GM18909 (cell line): ENCODE results near the gene BTD.
"Not testable (repeated sequence)": the region's sequence is repeated elsewhere in the genome, so short reads cannot be mapped to it uniquely, and the experiment has no call there.

Experiments
- ATAC-seq: cut with Tn5 transposase; IDR thresholded peaks from one replicate; pipeline ENCODE4 v1.9.1; 2021; ENCODE audit warnings: mild to moderate bottlenecking; ENCODE audit not compliant: unreplicated experiment, poor library complexity

BTD gene

GRCh38 chr3:15601046-15601398, 523 bp upstream of the BTD start:
- ATAC-seq: peak; percentile 6

GRCh38 chr3:15602146-15602536, 596 bp downstream of the BTD start:
- ATAC-seq: peak; percentile 21

GRCh38 chr3:15602816-15603215, 1.3 kb downstream of the BTD start:
- not testable (repeated sequence) for ATAC-seq

- not testable (repeated sequence) for ATAC-seq
Measured at GRCh38 chr3:15604584-15604983, 3.0 kb downstream of the BTD start.

- no peak for ATAC-seq
Measured at GRCh38 chr3:15606434-15606891, 4.9 kb downstream of the BTD start.

- ATAC-seq: no peak
Measured at GRCh38 chr3:15610082-15610759, 8.7 kb downstream of the BTD start.

GRCh38 chr3:15611018-15611417, 9.5 kb downstream of the BTD start:
- no peak for ATAC-seq

GRCh38 chr3:15612001-15612400, 10.5 kb downstream of the BTD start:
- no peak for ATAC-seq

- no peak for ATAC-seq
Measured at GRCh38 chr3:15614958-15615357, 13.4 kb downstream of the BTD start.

GRCh38 chr3:15616053-15616452, 14.5 kb downstream of the BTD start:
- no peak for ATAC-seq

- not testable (repeated sequence) for ATAC-seq
Measured at GRCh38 chr3:15619659-15620464, 18.3 kb downstream of the BTD start.

GRCh38 chr3:15623535-15624440, 22.2 kb downstream of the BTD start:
- ATAC-seq: no peak

- no peak for ATAC-seq
Measured at GRCh38 chr3:15628967-15629366, 27.4 kb downstream of the BTD start.

- peak; percentile 98 for ATAC-seq
Measured at GRCh38 chr3:15629860-15630597, 28.5 kb downstream of the BTD start.

- peak; percentile 44 for ATAC-seq
Measured at GRCh38 chr3:15630646-15631350, 29.3 kb downstream of the BTD start.

- ATAC-seq: no peak
Measured at GRCh38 chr3:15631426-15632211, 30.1 kb downstream of the BTD start.

- ATAC-seq: no peak
Measured at GRCh38 chr3:15632212-15632580, 30.7 kb downstream of the BTD start.

GRCh38 chr3:15633159-15633558, 31.6 kb downstream of the BTD start:
- ATAC-seq: no peak
